GM23338 (cell line): Measurements from ENCODE around the gene DIP2B. TPM values are rescaled to one million over a fixed set of nuclear protein-coding genes. Genes with fewer than 3 reads are reported as not detected.

Source experiments
- ATAC-seq: fragments of 200-7000 bp; cut with Tn5 transposase; 3 replicates; pipeline ENCODE4 v1.9.1; 2020
- DNase-seq: peaks from one replicate; pipeline ENCODE4 v3.0.0-alpha.2; 2015; ENCODE audit warnings: low spot score
- H2AFZ ChIP-seq: fragments of 200-600 bp; sonication (generic); 2 replicates; pipeline ENCODE4 v1.8.0; 2016; ENCODE audit warnings: antibody characterized with exemption, mild to moderate bottlenecking, moderate library complexity
- H3F3A ChIP-seq: fragments of 200-600 bp; sonication (generic); replicated peaks from 2 replicates; pipeline ENCODE4 v1.8.0; 2017; ENCODE audit warnings: antibody characterized with exemption, mixed run types, low read depth
- H3K27ac ChIP-seq: fragments of 200-600 bp; sonication (generic); 2 replicates; pipeline ENCODE4 v1.6.1; 2016; ENCODE audit warnings: low read depth
- H3K27me3 ChIP-seq: fragments of 200-600 bp; sonication (generic); 2 replicates; pipeline ENCODE4 v1.8.0; 2016; ENCODE audit warnings: mild to moderate bottlenecking, mixed run types, moderate library complexity; ENCODE audit not compliant: insufficient read depth
- H3K36me3 ChIP-seq: fragments of 200-600 bp; sonication (generic); 2 replicates; pipeline ENCODE4 v1.8.0; 2016; ENCODE audit warnings: mild to moderate bottlenecking; ENCODE audit not compliant: insufficient read depth
- H3K4me1 ChIP-seq: fragments of 200-600 bp; sonication (generic); 2 replicates; pipeline ENCODE4 v1.8.0; 2016; ENCODE audit warnings: mild to moderate bottlenecking, moderate library complexity; ENCODE audit not compliant: insufficient read depth
- H3K4me2 ChIP-seq: fragments of 200-600 bp; sonication (generic); 2 replicates; pipeline ENCODE4 v1.7.1; 2017; ENCODE audit warnings: mixed run types
- H3K4me3 ChIP-seq: fragments of 200-600 bp; sonication (generic); 2 replicates; pipeline ENCODE4 v1.6.1; 2016; ENCODE audit warnings: mixed run types
- H3K79me2 ChIP-seq: fragments of 200-600 bp; sonication (generic); replicated peaks from 2 replicates; pipeline ENCODE4 v1.8.0; 2017; ENCODE audit warnings: mild to moderate bottlenecking; ENCODE audit not compliant: insufficient read depth
- H3K9me2 ChIP-seq: fragments of 200-600 bp; sonication (generic); 2 replicates; pipeline ENCODE4 v1.8.0; 2017; ENCODE audit not compliant: insufficient read depth
- H4K20me1 ChIP-seq: fragments of 200-600 bp; sonication (generic); replicated peaks from 2 replicates; pipeline ENCODE4 v1.8.0; 2017; ENCODE audit warnings: mild to moderate bottlenecking; ENCODE audit not compliant: insufficient read depth
- H3K27ac Mint-ChIP-seq: 2 replicates; pipeline ENCODE4 v1.8.0; 2020; ENCODE audit warnings: inconsistent platforms, mild to moderate bottlenecking, moderate library complexity, mixed read lengths
- H3K27me3 Mint-ChIP-seq: 3 replicates; pipeline ENCODE4 v1.8.0; 2022; ENCODE audit warnings: low read depth, mild to moderate bottlenecking, moderate library complexity, mixed read lengths, inconsistent platforms; ENCODE audit not compliant: insufficient read depth, poor library complexity
- H3K36me3 Mint-ChIP-seq: 3 replicates; pipeline ENCODE4 v1.8.0; 2021; ENCODE audit warnings: low read depth, mild to moderate bottlenecking, inconsistent platforms, moderate library complexity, mixed read lengths
- H3K4me1 Mint-ChIP-seq: 3 replicates; pipeline ENCODE4 v1.8.0; 2020; ENCODE audit warnings: mild to moderate bottlenecking, inconsistent platforms, mixed read lengths
- H3K4me3 Mint-ChIP-seq: 3 replicates; pipeline ENCODE4 v1.8.0; 2021; ENCODE audit warnings: moderate library complexity, mild to moderate bottlenecking, inconsistent platforms, mixed read lengths
- H3K9me3 Mint-ChIP-seq: 3 replicates; pipeline ENCODE4 v1.8.0; 2020; ENCODE audit warnings: moderate library complexity, mild to moderate bottlenecking, inconsistent platforms, mixed read lengths
- CREB1 ChIP-seq: fragments of 250-450 bp; sonication (Bioruptor Pico); IDR thresholded peaks from 2 replicates; pipeline ENCODE4 v1.5.0; 2020; ENCODE audit warnings: low read depth, mild to moderate bottlenecking, moderate library complexity
- ETS1 ChIP-seq: IDR thresholded peaks from 2 replicates; pipeline ENCODE4 v1.6.1; 2016; ENCODE audit warnings: antibody characterized with exemption
- EZH2 ChIP-seq: fragments of 200-600 bp; sonication (generic); IDR thresholded peaks from one replicate; pipeline ENCODE4 v1.8.0; 2017; ENCODE audit warnings: antibody characterized with exemption, mild to moderate bottlenecking, low read depth; ENCODE audit not compliant: unreplicated experiment
- EZH2phosphoT487 ChIP-seq: fragments of 200-600 bp; sonication (generic); IDR thresholded peaks from one replicate; pipeline ENCODE4 v1.8.1; 2018; ENCODE audit warnings: antibody characterized with exemption; ENCODE audit not compliant: unreplicated experiment
- JUNB ChIP-seq: IDR thresholded peaks from one replicate; pipeline ENCODE4 v1.6.1; 2016; ENCODE audit warnings: antibody characterized with exemption; ENCODE audit not compliant: unreplicated experiment
- NANOG ChIP-seq: IDR thresholded peaks from 2 replicates; pipeline ENCODE4 v1.6.1; 2016; ENCODE audit warnings: antibody characterized with exemption, borderline replicate concordance
- POLR2AphosphoS5 ChIP-seq: IDR thresholded peaks from 2 replicates; pipeline ENCODE4 v1.6.1; 2016; ENCODE audit warnings: antibody characterized with exemption, low read depth
- STAT1 ChIP-seq: IDR thresholded peaks from one replicate; pipeline ENCODE4 v1.6.1; 2016; ENCODE audit warnings: antibody characterized with exemption; ENCODE audit not compliant: unreplicated experiment
- ZNF114 ChIP-seq: fragments of 250-450 bp; sonication (Bioruptor Pico); IDR thresholded peaks from 2 replicates; pipeline ENCODE4 v1.5.0; 2020; ENCODE audit warnings: mild to moderate bottlenecking, moderate library complexity
- ZNF331 ChIP-seq: fragments of 250-450 bp; sonication (Bioruptor Pico); IDR thresholded peaks from 2 replicates; pipeline ENCODE4 v1.5.0; 2020; ENCODE audit warnings: low read depth, mild to moderate bottlenecking, moderate library complexity
- polyA plus RNA-seq: library from polyadenylated mRNA; unstranded; fragments of >200 nt; fragmentation: Nextera tagmentation; extraction: Ambion mirVana; gene quantifications from 2 replicates; pipeline ENCODE4 v1.2.1, GENCODE V29; 2016
- total RNA-seq: library from RNA; depleted of rRNA; stranded (reverse); fragments of >200 nt; shearing (Covaris generic); gene quantifications from 2 replicates; pipeline ENCODE4 v1.2.3, GENCODE V29; 2014
- TF ChIP-seq, protein P1 (sequence below): IDR thresholded peaks from one replicate; pipeline ENCODE4 v1.6.1; 2018; ENCODE audit warnings: antibody characterized with exemption; ENCODE audit not compliant: unreplicated experiment
- TF ChIP-seq, protein P2 (sequence below): fragments of 250-450 bp; sonication (Bioruptor Pico); IDR thresholded peaks from 2 replicates; pipeline ENCODE4 v1.5.0; 2020; ENCODE audit warnings: mild to moderate bottlenecking, moderate library complexity
- TF ChIP-seq, protein P3 (sequence below), 2 experiments: fragments of 200-600 bp in 1 of 2; sonication (generic) in 1 of 2; conservative IDR thresholded peaks; 2 replicates each; pipeline versions ENCODE4 v1.5.1 to v1.6.1; 2016 to 2017; ENCODE audit warnings: antibody characterized with exemption in 2 of 2, low read depth in 2 of 2, mild to moderate bottlenecking in 2 of 2, moderate library complexity in 1 of 2

DIP2B gene
- total and polyA plus RNA-seq, 2 experiments from 2014 or later, result 8.0 to 36.4 TPM

- H3K9me3 Mint-ChIP-seq, result no peaks in the 10 kb centered on the region
- H3K4me3 Mint-ChIP-seq, result no peak overlapping the region
- H3K27me3 Mint-ChIP-seq, result peaks cover 11% of the 10 kb centered on the region
- peaks cover 9% of the 10 kb centered on the region; the same call in 2 of the 3 replicates for H3K36me3 Mint-ChIP-seq
- H3K4me2 ChIP-seq, result no peak overlapping the region
- no peak overlapping the region for H3K4me3 ChIP-seq
- no peaks in the 10 kb centered on the region for H3K79me2 ChIP-seq
- H3K36me3 ChIP-seq, result no peaks in the 10 kb centered on the region
- ATAC-seq, result no peak
- H3K27me3 ChIP-seq, result no peaks in the 10 kb centered on the region
- H2AFZ ChIP-seq, result no peak overlapping the region
- no peaks in the 10 kb centered on the region for H3F3A ChIP-seq
- DNase-seq, result no peak
- H3K4me1 ChIP-seq, result peaks cover 4% of the 10 kb centered on the region; the same call in 1 of the 2 replicates
- H3K4me1 Mint-ChIP-seq, result peaks cover 17% of the 10 kb centered on the region
- no peaks in the 10 kb centered on the region for H3K9me2 ChIP-seq
- H3K27ac ChIP-seq, result no peak overlapping the region
- H4K20me1 ChIP-seq, result no peaks in the 10 kb centered on the region
- no peak overlapping the region for H3K27ac Mint-ChIP-seq
- TF ChIP-seq, protein P1, sequence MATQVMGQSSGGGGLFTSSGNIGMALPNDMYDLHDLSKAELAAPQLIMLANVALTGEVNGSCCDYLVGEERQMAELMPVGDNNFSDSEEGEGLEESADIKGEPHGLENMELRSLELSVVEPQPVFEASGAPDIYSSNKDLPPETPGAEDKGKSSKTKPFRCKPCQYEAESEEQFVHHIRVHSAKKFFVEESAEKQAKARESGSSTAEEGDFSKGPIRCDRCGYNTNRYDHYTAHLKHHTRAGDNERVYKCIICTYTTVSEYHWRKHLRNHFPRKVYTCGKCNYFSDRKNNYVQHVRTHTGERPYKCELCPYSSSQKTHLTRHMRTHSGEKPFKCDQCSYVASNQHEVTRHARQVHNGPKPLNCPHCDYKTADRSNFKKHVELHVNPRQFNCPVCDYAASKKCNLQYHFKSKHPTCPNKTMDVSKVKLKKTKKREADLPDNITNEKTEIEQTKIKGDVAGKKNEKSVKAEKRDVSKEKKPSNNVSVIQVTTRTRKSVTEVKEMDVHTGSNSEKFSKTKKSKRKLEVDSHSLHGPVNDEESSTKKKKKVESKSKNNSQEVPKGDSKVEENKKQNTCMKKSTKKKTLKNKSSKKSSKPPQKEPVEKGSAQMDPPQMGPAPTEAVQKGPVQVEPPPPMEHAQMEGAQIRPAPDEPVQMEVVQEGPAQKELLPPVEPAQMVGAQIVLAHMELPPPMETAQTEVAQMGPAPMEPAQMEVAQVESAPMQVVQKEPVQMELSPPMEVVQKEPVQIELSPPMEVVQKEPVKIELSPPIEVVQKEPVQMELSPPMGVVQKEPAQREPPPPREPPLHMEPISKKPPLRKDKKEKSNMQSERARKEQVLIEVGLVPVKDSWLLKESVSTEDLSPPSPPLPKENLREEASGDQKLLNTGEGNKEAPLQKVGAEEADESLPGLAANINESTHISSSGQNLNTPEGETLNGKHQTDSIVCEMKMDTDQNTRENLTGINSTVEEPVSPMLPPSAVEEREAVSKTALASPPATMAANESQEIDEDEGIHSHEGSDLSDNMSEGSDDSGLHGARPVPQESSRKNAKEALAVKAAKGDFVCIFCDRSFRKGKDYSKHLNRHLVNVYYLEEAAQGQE, result no peak
- TF ChIP-seq, protein P2, sequence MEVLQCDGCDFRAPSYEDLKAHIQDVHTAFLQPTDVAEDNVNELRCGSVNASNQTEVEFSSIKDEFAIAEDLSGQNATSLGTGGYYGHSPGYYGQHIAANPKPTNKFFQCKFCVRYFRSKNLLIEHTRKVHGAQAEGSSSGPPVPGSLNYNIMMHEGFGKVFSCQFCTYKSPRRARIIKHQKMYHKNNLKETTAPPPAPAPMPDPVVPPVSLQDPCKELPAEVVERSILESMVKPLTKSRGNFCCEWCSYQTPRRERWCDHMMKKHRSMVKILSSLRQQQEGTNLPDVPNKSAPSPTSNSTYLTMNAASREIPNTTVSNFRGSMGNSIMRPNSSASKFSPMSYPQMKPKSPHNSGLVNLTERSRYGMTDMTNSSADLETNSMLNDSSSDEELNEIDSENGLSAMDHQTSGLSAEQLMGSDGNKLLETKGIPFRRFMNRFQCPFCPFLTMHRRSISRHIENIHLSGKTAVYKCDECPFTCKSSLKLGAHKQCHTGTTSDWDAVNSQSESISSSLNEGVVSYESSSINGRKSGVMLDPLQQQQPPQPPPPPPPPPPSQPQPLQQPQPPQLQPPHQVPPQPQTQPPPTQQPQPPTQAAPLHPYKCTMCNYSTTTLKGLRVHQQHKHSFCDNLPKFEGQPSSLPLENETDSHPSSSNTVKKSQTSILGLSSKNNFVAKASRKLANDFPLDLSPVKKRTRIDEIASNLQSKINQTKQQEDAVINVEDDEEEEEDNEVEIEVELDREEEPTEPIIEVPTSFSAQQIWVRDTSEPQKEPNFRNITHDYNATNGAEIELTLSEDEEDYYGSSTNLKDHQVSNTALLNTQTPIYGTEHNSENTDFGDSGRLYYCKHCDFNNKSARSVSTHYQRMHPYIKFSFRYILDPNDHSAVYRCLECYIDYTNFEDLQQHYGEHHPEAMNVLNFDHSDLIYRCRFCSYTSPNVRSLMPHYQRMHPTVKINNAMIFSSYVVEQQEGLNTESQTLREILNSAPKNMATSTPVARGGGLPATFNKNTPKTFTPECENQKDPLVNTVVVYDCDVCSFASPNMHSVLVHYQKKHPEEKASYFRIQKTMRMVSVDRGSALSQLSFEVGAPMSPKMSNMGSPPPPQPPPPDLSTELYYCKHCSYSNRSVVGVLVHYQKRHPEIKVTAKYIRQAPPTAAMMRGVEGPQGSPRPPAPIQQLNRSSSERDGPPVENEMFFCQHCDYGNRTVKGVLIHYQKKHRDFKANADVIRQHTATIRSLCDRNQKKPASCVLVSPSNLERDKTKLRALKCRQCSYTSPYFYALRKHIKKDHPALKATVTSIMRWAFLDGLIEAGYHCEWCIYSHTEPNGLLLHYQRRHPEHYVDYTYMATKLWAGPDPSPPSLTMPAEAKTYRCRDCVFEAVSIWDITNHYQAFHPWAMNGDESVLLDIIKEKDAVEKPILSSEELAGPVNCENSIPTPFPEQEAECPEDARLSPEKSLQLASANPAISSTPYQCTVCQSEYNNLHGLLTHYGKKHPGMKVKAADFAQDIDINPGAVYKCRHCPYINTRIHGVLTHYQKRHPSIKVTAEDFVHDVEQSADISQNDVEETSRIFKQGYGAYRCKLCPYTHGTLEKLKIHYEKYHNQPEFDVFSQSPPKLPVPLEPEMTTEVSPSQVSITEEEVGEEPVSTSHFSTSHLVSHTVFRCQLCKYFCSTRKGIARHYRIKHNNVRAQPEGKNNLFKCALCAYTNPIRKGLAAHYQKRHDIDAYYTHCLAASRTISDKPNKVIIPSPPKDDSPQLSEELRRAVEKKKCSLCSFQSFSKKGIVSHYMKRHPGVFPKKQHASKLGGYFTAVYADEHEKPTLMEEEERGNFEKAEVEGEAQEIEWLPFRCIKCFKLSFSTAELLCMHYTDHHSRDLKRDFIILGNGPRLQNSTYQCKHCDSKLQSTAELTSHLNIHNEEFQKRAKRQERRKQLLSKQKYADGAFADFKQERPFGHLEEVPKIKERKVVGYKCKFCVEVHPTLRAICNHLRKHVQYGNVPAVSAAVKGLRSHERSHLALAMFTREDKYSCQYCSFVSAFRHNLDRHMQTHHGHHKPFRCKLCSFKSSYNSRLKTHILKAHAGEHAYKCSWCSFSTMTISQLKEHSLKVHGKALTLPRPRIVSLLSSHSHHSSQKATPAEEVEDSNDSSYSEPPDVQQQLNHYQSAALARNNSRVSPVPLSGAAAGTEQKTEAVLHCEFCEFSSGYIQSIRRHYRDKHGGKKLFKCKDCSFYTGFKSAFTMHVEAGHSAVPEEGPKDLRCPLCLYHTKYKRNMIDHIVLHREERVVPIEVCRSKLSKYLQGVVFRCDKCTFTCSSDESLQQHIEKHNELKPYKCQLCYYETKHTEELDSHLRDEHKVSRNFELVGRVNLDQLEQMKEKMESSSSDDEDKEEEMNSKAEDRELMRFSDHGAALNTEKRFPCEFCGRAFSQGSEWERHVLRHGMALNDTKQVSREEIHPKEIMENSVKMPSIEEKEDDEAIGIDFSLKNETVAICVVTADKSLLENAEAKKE (CRISPR knock-in tag), result no peak
- TF ChIP-seq JUNB, result no peak
- TF ChIP-seq CREB1 (CRISPR knock-in tag), result no peak
- TF ChIP-seq STAT1, result no peak
- no peak for TF ChIP-seq ETS1
- TF ChIP-seq EZH2phosphoT487, result no peak
- no peak for TF ChIP-seq EZH2
- TF ChIP-seq ZNF114 (CRISPR knock-in tag), result no peak
- TF ChIP-seq ZNF331, result no peak
- TF ChIP-seq, protein P3, sequence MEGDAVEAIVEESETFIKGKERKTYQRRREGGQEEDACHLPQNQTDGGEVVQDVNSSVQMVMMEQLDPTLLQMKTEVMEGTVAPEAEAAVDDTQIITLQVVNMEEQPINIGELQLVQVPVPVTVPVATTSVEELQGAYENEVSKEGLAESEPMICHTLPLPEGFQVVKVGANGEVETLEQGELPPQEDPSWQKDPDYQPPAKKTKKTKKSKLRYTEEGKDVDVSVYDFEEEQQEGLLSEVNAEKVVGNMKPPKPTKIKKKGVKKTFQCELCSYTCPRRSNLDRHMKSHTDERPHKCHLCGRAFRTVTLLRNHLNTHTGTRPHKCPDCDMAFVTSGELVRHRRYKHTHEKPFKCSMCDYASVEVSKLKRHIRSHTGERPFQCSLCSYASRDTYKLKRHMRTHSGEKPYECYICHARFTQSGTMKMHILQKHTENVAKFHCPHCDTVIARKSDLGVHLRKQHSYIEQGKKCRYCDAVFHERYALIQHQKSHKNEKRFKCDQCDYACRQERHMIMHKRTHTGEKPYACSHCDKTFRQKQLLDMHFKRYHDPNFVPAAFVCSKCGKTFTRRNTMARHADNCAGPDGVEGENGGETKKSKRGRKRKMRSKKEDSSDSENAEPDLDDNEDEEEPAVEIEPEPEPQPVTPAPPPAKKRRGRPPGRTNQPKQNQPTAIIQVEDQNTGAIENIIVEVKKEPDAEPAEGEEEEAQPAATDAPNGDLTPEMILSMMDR (conservative IDR thresholded peaks at IDR 0.05; ENCODE audit: low read depth in 2 of 2), result no peak
- no peak for TF ChIP-seq NANOG
- no peak for TF ChIP-seq POLR2AphosphoS5
These were observed 134.9 kb downstream of the DIP2B start for GRCh38 chr12:50639721-50640120.
